HepG2 (cell line): ENCODE data around the gene SLC26A9. TPM values are rescaled to one million over a fixed set of nuclear protein-coding genes. Genes with fewer than 3 reads are reported as not detected.

ENCODE experiments used
- ATAC-seq: fragments of 200-7000 bp; cut with Tn5 transposase; 3 replicates; pipeline ENCODE4 v1.9.1; 2020; ENCODE audit warnings: mild to moderate bottlenecking, moderate library complexity
- BruUV-seq: library from RNA; stranded (reverse); fragments of 400-500 nt; replicated peaks from 2 replicates; lab custom pipeline; 2021; lab: Mats Ljungman, UMichigan
- CTCF ChIA-PET: fragments of 300-600 bp; formaldehyde crosslinking; extraction: SDS; loops from one replicate; lab custom pipeline; 2021; ENCODE audit warnings: low total read pairs, inconsistent platforms, low intra/inter-chr PET ratio; lab: Yijun Ruan, JAX
- POLR2A ChIA-PET: fragments of 350-600 bp; sonication (Branson Sonifier 250); formaldehyde crosslinking; loops from one replicate; lab custom pipeline; 2020; ENCODE audit warnings: antibody characterized with exemption, inconsistent platforms; lab: Yijun Ruan, JAX
- DNase-seq: peaks from one replicate; pipeline ENCODE4 v3.0.0-alpha.2; 2015; ENCODE audit warnings: low spot score
- FAIRE-seq: peaks from 3 replicates; lab custom pipeline; 2011; peaks lifted over from hg19 to GRCh38; lab: Jason Lieb, UNC
- H2AFZ ChIP-seq: one replicate; pipeline ENCODE4 v1.6.1; 2011; ENCODE audit warnings: low read length, inconsistent platforms
- H3K27ac ChIP-seq: fragments of 300-600 bp; 3 replicates; pipeline ENCODE4 v1.8.0; 2011; ENCODE audit warnings: mixed run types, mild to moderate bottlenecking, mixed read lengths, low read length, inconsistent platforms; ENCODE audit not compliant: insufficient read depth; ENCODE audit errors: extremely low read length
- H3K27me3 ChIP-seq, 2 experiments: fragments of 200-600 bp in 1 of 2; 2 replicates in 1 of 2; 3 replicates in 1 of 2; pipeline versions ENCODE4 v1.6.0 to v1.8.0; 2011; ENCODE audit warnings: low read length in 2 of 2, mild to moderate bottlenecking in 2 of 2, moderate library complexity in 2 of 2, inconsistent platforms in 1 of 2; ENCODE audit not compliant: insufficient read depth in 2 of 2, control insufficient read depth in 1 of 2
- H3K36me3 ChIP-seq, 2 experiments: fragments of 200-600 bp in 1 of 2; replicated peaks in 1 of 2; 2 replicates in 1 of 2; 3 replicates in 1 of 2; pipeline versions ENCODE4 v1.5.1 to v1.8.0; 2011; ENCODE audit warnings: low read length in 2 of 2, inconsistent platforms in 1 of 2; ENCODE audit not compliant: insufficient read depth in 2 of 2, control insufficient read depth in 1 of 2
- H3K4me1 ChIP-seq: 2 replicates; pipeline ENCODE4 v1.5.1; 2012; ENCODE audit warnings: low read length, inconsistent platforms; ENCODE audit not compliant: insufficient read depth
- H3K4me2 ChIP-seq: 2 replicates; pipeline ENCODE4 v1.6.0; 2011; ENCODE audit warnings: low read depth, low read length, inconsistent platforms
- H3K4me3 ChIP-seq, 3 experiments: fragments of 200-600 bp in 1 of 3; sonication (generic), shearing (Covaris generic) in 1 of 3; replicated peaks in 1 of 3; 2 replicates each; pipeline ENCODE4 v1.5.1; 2011 to 2016; ENCODE audit warnings: low read length in 3 of 3, inconsistent platforms in 2 of 3, low read depth in 2 of 3, mild to moderate bottlenecking in 2 of 3, control low read depth in 1 of 3, mixed read lengths in 1 of 3; ENCODE audit not compliant: insufficient read depth in 1 of 3
- H3K79me2 ChIP-seq: one replicate; pipeline ENCODE4 v1.6.1; 2011; ENCODE audit warnings: low read length, inconsistent platforms; ENCODE audit not compliant: insufficient read depth
- H3K9ac ChIP-seq: 2 replicates; pipeline ENCODE4 v1.6.0; 2011; ENCODE audit warnings: mild to moderate bottlenecking, low read depth, low read length, inconsistent platforms; ENCODE audit not compliant: insufficient read depth
- H3K9me3 ChIP-seq: 2 replicates; pipeline ENCODE4 v1.5.1; 2012; ENCODE audit warnings: mild to moderate bottlenecking, low read length
- H4K20me1 ChIP-seq: 2 replicates; pipeline ENCODE4 v1.6.0; 2011; ENCODE audit warnings: inconsistent platforms, mild to moderate bottlenecking, low read length, moderate library complexity; ENCODE audit not compliant: insufficient read depth
- ARNT ChIP-seq: fragments of 450-650 bp; IDR thresholded peaks from 2 replicates; pipeline ENCODE4 v1.6.1; 2017
- ATF7 ChIP-seq, 2 experiments: fragments of 450-650 bp in 1 of 2; sonication (generic) in 1 of 2; formaldehyde crosslinking in 1 of 2; IDR thresholded peaks; 2 replicates each; pipeline versions ENCODE4 v1.4.0 to v1.6.1; 2016 to 2020; ENCODE audit warnings: antibody characterized with exemption in 1 of 2, mild to moderate bottlenecking in 1 of 2, missing genetic modification reagents in 1 of 2
- HDAC6 ChIP-seq: fragments of 200-600 bp; sonication (generic); IDR thresholded peaks from 2 replicates; pipeline ENCODE4 v1.7.0; 2017; ENCODE audit warnings: mild to moderate bottlenecking, antibody characterized with exemption, low read length, low read depth
- HNRNPH1 ChIP-seq: fragments of 200-400 bp; formaldehyde crosslinking; optimal IDR thresholded peaks from 2 replicates; pipeline ENCODE3; 2017; ENCODE audit warnings: mild to moderate bottlenecking, low read depth, low read length
- MED13 ChIP-seq: sonication (generic); formaldehyde crosslinking; IDR thresholded peaks from 2 replicates; pipeline ENCODE4 v1.5.0; 2020; ENCODE audit warnings: missing genetic modification reagents
- SMARCC2 ChIP-seq: fragments of 450-650 bp; IDR thresholded peaks from 2 replicates; pipeline ENCODE4 v1.6.1; 2017; ENCODE audit warnings: antibody characterized with exemption, mild to moderate bottlenecking
- ZFP91 ChIP-seq: sonication (generic); formaldehyde crosslinking; IDR thresholded peaks from 2 replicates; pipeline ENCODE4 v1.9.0; 2022; ENCODE audit warnings: missing genetic modification reagents, mild to moderate bottlenecking, borderline replicate concordance
- ZNF101 ChIP-seq: sonication (generic); formaldehyde crosslinking; IDR thresholded peaks from 2 replicates; pipeline ENCODE4 v1.4.0; 2020; ENCODE audit warnings: mild to moderate bottlenecking, low read depth, missing genetic modification reagents, borderline replicate concordance
- ZNF12 ChIP-seq: sonication (generic); formaldehyde crosslinking; IDR thresholded peaks from 2 replicates; pipeline ENCODE4 v1.5.0; 2020; ENCODE audit warnings: missing genetic modification reagents
- ZNF460 ChIP-seq: sonication (generic); formaldehyde crosslinking; IDR thresholded peaks from 2 replicates; pipeline ENCODE4 v1.5.1; 2020; ENCODE audit warnings: missing genetic modification reagents, mild to moderate bottlenecking, borderline replicate concordance
- WGBS: methylation state at CpG from one replicate; pipeline ENCODE4 v1.1.6; 2017; ENCODE audit warnings: low lambda C conversion rate; 5-methylcytosine and 5-hydroxymethylcytosine counted together
- in situ Hi-C: cut with HindIII; loops from 2 replicates; pipeline ENCODE4 v1.10.0; 2017; ENCODE audit warnings: low pct_unique_long_range_greater_than_20kb; ENCODE audit not compliant: extremely low pct_ligation_motif_present
- intact Hi-C: fragments of 100-400 bp; cut with micrococcal nuclease; formaldehyde crosslinking; loops from one replicate; pipeline ENCODE4 v1.10.0; 2022; ENCODE audit not compliant: unreplicated experiment
- polyA plus RNA-seq, 8 experiments: library from polyadenylated mRNA; depleted of rRNA in 3 of 8; stranded (reverse) in 7 of 8; unstranded in 1 of 8; fragments of >200 nt; fragmentation: Illumina TruSeq in 4 of 8; extraction: Trizol in 4 of 8; gene quantifications; 2 replicates each; pipeline versions ENCODE4 v1.2.1 to v1.2.3, GENCODE V29; 2011 to 2016; ENCODE audit warnings: low read depth in 4 of 8, missing spikeins in 1 of 8, mixed read lengths in 1 of 8; ENCODE audit not compliant: insufficient read depth in 1 of 8
- total RNA-seq, 5 experiments: library from RNA; depleted of rRNA; stranded (reverse); fragments of >200 nt; fragmentation: Illumina TruSeq; extraction: Trizol; gene quantifications; 2 replicates each; pipeline ENCODE4 v1.2.3, GENCODE V29; 2016; ENCODE audit warnings: low read depth in 1 of 5

The SLC26A9 gene
- total and polyA plus RNA-seq, 2 of the 13 experiments (the other 11 are each of a cell fraction or from before 2014, with no cell fraction given), result 0.11 to 0.15 TPM

GRCh38 chr1:205920861-205921569, 22.2 kb downstream of the SLC26A9 start (continued):
- no peak for TF ChIP-seq ZFP91 (CRISPR knock-in tag)
- TF ChIP-seq ZNF12 (CRISPR knock-in tag), result no peak

- no peaks in the 10 kb centered on the region for H3K9me3 ChIP-seq
- 0 out of 2 replicates have a peak, but pooled peaks cover 4% of the 10 kb centered on the region for H3K4me1 ChIP-seq
- no peak overlapping the region for H2AFZ ChIP-seq
- no peaks in the 10 kb centered on the region for H3K79me2 ChIP-seq
- H3K4me2 ChIP-seq, result no peak overlapping the region
- H3K27me3 ChIP-seq, result peaks cover 3 to 5% of the 10 kb centered on the region in 2 experiments; a peak in 3 of 5 replicates
- no TSS peak for BruUV-seq
- no peak for ATAC-seq
- no peak overlapping the region for H3K4me3 ChIP-seq
- DNase-seq, result no peak
- no peaks in the 10 kb centered on the region for H4K20me1 ChIP-seq
- ChIA-PET POLR2A (interaction anchor here (1.4 kb wide), 1 partner anchor 57 kb away, joined by 3 read pairs; no protein-coding TSS in a partner anchor), CTCF (interaction anchor here (4.5 kb wide), 1 partner anchor 57 kb away, joined by 59 read pairs; no protein-coding TSS in a partner anchor)
- H3K9ac ChIP-seq, result no peak overlapping the region
- WGBS, result 47% methylated on average over 7 of the region's 7 CpGs
- H3K36me3 ChIP-seq, result no peaks in the 10 kb centered on the region
- no peak for FAIRE-seq
- in situ Hi-C loops, result no loop called here
- TF ChIP-seq ARNT (no peak), MED13 (CRISPR knock-in tag) (no peak), ZNF101 (no peak), HNRNPH1 (no peak), HDAC6 (no peak), ATF7 (IDR thresholded peaks at IDR 0.05) (no peak), ATF7 (CRISPR knock-in tag; IDR thresholded peaks at IDR 0.05) (no peak), ZNF460 (CRISPR knock-in tag) (no peak), SMARCC2 (no peak)
- no peak overlapping the region for H3K27ac ChIP-seq
- intact Hi-C loops, result no loop called here
Measured at GRCh38 chr1:205920159-205920558, 23.1 kb downstream of the SLC26A9 start.
